OCI-M2 (cell line): ENCODE measurements around the gene PRKAG2.

ENCODE experiments used
- DNase-seq: peaks from one replicate; lab custom pipeline; 2025; ENCODE audit not compliant: unreplicated experiment; lab: John Stamatoyannopoulos, UW

The PRKAG2 gene

DNA sequence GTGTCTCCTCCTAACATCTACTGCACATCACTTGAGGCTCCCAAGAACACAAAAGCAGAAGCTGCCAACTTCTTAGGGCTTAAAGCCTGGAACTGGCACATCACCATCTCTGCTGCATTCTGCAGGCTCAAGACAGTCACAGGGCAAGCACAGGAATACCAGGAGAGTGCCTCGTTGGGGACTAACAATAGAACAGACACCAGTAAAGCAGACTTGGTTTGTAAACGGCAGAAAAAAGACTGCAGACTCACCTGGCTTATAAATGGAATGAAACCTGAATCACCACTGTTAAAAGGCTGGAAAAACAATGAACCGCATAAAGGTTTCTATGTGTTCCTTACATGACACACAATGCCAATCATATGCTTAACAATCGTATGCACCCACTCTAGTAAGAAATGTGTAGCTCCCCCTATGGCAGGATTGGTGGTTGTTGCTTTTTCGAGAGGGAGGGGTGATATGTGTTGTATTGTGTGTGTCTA, 370.0 kb downstream of the PRKAG2 start:
- no peak for DNase-seq
